NOMO-1 treated with dmso at 0.1 percent for 144 hours (cell line): ENCODE data around the gene WASF3.

Experiments
- DNase-seq: peaks from one replicate; lab custom pipeline; 2025; ENCODE audit not compliant: unreplicated experiment; lab: John Stamatoyannopoulos, UW

Gene WASF3

DNA sequence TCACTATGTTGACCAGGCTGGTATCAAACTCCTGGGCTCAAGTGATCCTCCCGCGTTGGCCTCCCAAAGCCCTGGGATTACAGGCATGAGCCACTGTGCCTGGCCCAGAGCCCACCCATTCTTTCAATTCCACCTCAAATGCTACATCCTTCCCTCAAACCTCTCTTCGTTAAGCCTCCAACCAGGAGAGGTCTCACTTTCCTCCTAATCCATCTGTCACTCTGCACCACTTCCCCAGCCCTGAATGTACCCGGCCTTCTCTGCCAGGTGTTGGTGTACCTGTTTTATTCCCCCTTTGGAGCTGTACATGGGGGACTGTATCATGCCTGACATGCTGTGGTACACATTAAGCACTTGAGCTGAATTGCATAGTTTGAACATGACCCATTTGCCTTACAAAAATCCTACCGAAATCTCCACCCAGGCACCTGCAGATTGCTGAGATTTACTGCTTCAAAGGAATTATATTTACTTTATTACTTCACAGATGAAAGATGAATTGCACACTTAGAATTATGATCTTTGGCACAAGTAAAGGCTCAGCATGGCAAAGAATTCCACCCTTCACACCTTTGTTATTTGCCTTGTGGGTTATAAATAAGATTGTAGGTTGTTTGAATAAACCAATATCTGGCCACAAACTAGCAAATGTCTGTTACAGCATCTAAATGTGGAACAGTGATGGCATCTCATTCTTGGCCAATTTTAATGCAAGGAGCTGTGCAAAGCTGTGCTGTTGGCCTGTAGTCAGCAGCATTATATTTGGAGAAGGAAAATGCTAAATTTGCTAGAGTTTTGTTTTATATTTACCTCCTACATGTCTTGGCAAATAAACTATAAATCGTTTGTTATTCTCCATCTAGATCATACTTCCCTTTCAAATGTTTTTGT, 15.6 kb upstream of the WASF3 start:
- no peak for DNase-seq

DNA sequence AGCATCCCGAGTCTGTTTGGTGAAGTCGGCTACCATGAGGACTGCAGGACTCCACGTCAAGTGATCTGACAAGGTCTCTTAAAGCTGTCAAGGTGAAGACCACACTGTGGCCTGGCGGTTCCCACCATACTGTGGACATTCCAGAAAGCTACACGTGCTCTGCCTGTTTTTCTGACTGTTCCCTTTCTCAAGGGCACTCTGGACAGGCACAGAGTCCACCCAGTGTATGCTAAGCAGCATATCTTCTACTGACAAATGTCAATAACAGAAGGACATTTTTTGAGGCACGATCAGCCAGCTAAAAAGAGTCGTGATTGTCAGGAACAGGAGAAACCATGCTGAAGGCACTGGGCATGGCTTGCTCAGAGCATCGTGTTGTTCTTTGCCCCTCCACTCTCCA, 12.8 kb upstream of the WASF3 start:
- no peak for DNase-seq

DNA sequence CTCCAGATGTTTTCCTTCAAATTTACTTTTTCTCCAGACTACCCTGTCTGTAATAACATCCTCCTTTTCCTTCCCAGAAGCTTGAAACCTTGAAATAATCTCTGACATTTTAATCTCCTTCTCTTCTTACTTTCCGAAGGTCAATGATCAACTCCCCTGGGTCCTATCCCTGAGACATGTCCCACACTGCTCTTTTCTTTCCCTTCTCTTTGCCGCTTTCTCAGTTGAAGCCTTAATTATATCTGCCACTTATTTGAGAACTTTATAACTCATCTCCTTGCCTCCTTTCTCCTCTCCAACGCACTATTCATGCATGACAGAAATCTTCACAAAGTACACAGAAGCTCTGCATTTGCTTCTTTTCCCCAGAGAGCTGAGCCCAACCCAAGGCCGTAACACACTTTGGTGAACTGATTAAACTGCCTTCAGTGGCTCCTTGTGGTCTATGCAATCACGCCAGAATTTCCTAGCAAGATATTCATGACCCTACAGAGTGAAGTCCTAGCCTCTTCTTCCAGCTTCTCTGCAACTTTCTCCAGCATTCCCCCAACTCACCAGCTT, 9.2 kb upstream of the WASF3 start:
- DNase-seq: no peak

DNA sequence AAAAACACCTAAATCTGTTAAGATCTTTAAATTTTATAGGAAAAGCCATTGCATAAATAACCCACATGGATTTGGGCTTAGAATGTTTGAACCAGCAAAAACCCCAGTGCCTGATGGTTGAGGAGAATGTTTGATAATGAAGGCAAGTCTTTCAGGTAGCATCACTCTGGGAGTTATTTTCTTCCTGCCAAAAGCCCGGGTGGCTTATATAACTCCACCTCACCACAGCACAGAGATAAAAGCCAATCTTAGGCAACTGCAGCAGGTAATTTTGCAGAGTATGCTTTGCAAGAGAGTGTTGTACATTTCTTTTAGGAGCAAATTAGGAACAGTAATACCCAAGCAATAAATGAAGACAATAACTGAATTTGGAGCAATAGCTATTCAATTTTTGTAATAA, 7.8 kb upstream of the WASF3 start:
- no peak for DNase-seq

DNA sequence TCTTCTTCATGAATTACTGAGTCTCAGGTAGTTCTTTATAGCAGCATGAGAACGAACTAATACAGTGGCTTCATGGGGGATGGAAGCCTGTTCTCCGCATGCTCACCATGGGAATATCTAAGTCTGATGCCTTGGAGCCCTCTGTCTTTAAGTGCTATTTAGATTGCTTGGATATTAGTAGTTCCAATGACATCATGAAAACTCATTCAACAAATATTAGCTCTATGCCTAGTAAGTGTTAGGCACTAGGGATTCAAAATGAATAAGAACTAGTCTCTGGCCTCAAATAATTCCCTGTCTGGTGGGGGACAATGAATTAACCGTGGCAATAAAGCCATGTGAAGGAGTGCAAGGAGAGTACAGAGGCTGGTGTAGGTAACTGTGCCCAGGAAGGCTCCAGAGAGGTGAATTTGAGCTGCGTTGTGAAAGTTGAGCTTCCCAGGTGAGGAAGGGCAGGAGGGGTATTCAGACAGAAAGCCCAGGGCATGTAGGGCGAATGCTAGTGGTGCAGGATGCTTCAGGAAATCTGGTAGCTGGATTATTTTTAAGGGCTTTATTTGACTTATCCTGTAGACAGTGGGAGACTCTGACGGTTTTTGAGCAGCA, 6.1 kb upstream of the WASF3 start:
- no peak for DNase-seq

DNA sequence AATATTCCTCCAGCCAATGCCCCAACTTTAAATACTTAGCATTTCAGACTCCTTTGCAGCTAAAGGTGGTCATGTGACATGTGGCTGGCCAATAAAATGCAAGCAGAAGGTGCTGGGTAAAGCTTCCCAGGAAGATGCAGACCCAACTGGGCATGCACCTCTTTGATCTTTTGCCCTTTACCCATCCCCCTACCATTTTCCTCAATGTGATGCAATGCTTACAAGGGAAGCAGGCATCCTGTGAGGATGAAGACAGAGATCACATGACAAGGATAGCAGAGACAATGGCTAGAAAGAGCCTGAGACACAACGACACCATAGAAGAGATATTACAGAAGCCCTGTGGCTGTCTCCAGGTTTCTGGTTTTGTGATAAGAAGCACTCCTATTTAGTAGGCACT, 2.1 kb upstream of the WASF3 start:
- no peak for DNase-seq

DNA sequence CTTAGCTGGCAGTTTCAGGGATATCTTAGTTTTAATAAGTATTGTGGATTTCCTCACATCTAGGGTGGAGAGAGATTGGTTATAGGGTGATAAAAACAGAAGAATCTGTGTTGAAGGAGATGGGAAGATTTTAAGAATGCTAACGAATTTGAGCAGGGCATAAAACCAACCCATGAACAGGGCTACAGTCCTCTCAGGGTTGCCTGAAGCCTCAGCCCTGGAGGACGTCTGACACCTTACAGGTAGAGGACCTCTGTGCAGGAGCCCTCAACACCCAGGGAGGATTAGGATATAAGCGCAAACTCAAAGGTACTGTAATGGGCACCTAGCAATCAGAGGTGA, 461 bp upstream of the WASF3 start:
- no peak for DNase-seq

DNA sequence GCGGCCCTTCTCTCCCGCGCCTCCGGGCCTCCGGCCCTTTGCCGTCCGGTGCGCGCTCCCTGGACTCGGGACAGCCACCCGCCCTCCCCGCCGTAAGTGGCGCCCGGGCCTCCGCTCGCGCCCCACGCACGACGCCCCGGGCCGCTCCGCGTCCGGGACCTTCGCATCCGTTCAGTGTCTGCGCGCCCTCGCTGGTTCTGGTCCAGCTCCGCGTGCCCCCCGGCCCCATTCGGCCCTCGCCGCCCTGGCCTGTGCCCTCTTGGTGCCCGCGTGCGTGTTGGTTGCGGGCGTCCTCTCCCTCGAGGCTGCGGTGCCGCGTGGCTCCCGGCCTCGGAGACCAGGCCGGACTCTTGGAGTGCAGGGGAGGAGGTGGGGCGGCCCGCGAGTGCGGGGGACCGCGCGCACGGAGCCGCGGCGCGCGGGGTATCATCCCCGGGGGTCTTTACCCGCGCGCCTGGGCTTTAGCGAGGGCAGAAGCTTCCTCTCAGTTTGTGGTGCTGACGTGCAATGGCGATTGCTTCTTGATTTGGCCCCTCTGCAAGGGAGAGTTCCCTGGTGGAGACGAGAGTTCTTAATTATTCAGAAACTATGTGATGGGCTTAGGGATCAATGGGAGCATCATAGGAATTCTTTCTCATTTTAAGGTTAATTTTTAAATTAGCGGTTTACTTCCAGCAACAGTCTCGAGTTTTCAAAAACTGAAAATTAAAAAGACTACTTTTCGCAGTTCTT, 757 bp downstream of the WASF3 start:
- DNase-seq: no peak

DNA sequence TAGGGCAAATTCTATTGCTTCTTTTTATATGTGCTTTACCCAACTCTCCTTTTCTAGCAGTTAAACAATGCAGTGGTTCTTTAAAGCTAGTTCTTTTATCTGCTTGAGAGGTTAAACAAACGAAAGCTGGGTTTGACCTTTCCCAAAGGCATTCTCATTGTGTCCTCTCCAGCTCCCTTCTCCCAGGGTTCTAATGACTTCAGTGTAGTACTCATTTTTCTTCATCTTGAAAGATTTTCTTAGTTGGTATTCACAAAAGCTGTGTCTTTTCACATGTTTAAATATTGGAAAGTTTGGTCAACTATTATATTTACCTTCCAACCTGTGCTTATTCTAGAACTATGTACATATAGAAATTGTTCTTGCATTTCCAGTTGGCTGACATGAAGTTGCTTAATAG, 1.5 kb downstream of the WASF3 start:
- no peak for DNase-seq

DNA sequence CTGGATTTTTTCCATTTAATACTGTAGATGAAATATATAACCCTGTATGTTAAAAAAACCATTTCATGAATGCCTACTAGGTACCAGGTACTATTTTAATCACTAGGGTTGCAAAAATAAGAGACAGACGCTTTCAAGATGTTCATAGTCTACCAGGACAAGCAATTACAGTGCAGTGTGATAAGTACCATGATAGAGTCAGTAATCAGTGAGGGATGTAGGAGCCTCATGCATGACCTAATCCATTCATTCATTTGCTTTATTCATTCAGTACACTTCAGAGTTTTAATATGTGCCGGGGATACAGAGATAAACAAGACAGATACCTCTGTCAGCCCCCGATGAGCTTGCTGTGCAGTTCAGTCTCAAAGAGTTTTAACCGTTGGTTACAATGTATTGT, 3.0 kb downstream of the WASF3 start:
- no peak for DNase-seq

DNA sequence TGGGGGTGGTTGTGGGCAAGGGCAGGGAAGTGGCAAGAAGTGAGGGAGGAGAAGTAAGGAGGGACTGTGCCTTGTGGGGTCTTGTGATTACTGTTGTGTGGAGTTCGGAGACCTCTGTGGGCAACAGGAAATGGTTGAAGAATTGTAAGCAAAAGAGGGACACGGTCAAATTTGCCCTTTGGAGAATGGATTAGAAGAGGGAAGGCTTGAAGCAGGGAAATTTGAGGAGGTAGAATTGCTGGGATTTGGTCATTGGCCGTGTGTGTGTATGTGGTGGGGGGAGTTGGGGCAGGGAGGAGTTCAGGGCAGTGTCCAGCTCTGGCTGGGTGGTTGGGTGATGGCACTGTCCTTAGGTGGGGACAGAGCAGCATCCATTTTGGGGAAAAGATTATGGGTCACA, 3.6 kb downstream of the WASF3 start:
- no peak for DNase-seq

DNA sequence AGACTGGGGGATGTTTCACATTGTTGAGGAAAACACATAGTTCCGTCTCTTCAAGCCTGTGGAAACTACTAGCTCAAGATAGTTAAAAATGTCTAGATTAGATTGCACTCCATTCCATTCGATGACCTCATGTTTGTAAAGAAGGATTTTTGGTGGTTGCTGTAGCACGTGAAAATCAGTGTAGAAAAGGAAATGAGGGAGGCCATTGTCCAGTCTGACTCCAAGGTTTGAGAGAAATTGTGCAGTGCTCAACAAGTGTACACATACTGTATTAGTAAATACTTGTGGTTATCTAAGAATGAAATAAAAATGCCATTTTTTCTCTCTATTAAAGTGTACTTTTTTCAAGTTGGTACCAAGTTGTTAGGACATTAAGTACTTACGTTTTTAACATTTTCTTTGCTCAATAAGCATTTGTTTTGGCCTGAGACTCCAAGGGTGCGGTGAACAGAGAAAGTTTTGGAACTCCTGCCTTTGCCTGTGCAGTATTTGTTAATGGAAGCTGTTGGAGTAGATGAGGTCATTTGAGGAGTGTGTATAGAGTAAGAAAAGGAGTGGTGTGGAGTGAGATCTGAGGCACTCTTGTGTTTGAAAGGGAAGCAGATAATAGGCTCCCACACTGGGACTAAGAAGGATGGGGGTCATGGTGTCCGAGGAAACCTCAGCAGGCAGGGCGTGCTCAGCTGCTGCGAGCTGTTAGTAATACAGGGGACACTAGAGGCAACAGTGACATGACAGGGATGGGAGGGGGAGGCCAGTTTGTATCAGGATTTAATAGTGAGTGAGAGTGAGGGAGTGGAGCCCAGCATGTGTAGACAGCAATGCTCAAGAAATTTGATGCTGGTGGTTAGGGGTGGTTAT, 4.4 kb downstream of the WASF3 start:
- DNase-seq: no peak

DNA sequence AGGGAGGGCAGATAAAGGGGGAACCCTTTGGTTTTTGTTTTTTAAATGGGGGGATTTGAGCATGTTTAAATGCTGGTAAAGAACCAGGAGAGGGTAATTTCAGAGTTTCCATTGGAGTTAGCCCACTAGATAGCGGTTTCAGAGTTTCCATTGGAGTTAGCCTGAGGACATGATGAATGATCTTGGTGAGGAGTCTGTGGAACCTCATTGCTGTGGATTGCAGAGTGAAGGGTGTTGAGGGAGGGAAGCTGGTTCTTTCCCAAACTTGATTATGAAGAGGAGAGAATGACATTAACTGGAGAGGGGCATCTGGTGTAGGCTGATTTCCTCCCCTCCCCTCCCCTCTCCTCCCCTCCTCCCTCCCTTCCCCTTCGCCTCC, 5.0 kb downstream of the WASF3 start:
- no peak for DNase-seq

DNA sequence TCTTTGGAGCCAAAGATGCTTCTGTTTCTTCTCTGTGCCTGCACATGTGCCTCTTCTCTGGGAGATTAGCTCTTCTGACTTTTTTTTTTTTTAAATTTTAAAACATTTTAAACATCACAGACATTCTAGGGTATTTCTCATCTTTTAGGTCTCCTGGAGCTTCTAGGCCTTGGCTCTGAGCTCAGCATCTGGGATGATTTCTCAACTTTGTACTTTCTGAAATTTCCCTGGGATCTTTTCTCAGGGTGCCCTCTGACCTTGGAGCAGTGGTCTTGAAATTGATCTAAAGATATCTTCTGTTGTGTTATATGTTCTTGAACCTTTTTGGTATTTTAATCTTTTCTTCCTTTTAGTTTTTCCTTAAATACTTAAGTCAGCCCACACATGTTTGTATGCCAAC, 6.2 kb downstream of the WASF3 start:
- no peak for DNase-seq

DNA sequence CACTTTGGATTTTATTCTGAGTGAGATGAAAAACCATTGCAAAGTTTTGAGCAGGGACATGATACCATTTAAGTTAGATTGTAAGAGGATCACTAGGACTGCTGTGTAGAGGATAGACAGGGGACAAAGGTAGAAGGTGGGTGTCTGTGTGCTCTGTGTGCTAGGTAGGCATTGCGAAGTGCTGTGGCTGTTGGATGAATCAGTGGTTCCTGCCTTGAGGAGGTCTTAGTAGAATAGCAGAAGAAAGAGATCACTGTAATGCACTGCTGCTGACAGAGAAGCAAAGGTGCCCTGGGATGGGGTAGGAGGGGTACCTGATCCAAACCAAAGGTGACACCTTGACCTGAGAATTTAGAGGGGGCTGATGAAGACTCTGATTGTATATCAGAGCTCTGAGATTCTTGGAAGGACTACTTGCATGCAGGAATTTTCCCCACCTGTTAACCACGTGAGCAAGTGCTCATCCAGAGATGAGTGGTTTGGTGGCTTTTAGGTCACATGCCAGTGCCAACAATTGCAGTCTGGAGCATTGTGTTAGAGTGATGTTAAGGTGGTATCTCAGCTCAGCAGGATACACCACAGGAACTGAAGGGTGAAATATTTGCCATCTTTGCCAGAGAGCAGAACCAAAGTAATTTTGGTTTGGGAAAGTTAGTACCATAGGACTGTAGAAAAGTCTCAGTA, 10.8 kb downstream of the WASF3 start:
- no peak for DNase-seq

DNA sequence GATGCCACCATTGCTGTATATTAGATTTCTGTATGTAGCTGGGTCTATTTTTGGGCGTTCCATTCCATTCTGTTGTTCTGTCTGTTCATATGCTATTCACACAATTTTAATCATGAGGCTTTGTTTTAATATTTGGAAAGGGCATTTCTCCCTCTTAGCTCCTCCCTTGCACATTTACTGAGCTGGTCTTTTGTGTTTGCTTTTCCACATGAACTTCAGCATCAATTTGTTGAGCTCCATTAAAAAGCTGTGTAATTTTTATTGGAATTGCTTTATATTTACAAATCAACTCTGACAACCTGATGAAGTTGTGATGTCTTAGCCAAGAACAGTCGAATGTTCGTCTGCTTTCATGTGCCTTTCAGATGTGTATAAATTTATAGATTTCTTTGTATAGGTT, 14.0 kb downstream of the WASF3 start:
- no peak for DNase-seq

DNA sequence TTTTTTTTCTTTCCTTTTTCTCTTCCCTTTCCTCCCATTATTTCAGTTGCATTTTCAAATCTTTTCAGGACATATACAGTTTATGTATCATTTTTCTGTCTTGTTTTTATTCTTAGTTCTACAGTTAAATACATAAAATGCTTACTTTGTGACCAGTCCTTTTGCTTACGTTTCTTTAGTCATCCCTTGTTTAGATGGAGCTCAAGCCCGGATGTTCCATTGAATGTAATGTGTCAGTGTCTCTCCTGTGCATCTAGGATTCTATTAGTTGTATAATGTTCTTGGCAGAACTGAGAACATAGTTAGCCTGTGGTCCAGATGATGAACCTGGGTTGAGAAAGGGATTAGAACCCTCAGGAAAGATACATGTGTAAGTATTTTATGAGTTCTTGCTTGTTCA, 17.8 kb downstream of the WASF3 start:
- no peak for DNase-seq

DNA sequence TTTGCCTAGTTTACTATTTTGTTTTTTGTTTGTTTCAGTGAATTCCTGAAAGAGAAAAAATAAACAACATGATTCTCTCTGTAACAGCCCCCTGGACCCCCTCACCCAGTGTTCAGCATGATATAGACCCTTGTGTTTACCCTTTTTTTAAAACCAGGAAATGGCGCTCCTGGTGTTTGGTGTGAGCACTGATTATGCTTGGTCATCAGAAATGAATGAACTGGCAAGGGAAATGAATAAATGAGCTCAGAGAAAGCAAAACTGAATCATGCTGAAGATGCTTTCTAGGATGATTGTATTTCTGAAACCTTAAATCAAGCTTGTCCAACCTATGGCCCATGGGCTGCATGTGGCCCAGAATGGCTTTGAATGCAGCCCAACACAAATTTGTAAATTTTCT, 22.1 kb downstream of the WASF3 start:
- no peak for DNase-seq

DNA sequence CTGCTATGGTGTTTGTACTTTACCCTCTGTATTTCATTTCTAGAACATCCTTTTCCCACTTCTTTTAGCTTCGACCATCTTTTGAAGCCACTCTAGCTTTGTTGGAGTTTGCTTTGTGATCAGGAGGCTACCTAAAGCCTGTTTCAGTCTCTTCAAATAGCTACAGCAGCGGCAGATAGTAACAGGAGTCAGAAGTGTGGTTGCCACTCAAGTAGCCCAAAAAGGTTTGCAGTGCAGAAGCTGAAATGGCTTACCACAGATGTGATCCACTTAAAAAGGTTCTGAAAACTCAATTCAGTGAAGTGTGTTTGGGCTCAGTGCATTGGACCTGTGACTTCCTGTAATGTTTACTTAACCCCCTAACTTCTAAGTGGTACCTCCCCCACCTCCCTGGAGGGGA, 26.2 kb downstream of the WASF3 start:
- DNase-seq: no peak

DNA sequence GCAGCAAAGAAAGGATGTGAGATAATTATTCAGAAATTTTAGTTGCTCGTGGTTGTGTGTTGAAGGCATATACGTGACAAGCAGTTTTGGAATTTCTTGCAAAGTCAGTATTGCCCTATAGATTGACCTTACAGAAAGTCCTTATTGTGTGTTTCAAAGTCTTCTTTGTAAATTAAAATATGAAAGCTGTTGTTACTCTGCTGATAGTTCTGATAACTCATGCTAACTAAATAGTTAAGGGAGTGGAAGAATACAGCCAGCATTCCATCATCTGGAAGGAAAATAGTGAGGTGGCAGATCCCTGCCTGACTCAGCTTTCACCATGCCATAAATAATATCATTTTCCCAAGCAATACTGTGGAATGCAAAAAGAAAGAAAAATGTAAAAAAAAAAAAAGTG, 27.2 kb downstream of the WASF3 start:
- no peak for DNase-seq

DNA sequence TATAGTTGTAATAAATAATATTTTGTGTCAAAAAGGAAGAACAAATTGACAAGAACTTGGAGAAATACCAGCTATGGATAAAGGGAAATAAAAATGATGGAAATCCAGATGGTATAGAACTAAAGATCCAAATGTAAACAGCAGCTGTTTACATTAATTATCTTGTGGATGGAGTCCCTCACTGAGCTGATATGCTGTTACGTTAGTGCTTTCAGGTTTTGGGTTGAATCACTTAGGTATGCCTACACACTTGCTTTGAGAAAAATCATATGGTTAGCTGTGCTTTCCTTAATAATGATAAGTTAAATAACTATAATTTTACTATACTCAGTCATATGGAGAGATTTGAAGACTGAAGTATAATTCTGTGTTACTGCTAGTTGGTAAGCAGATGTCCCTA, 27.7 kb downstream of the WASF3 start:
- no peak for DNase-seq
